GM12878 (cell line): ENCODE data around the gene NDUFV1. TPM values are rescaled to one million over a fixed set of nuclear protein-coding genes. Genes with fewer than 3 reads are reported as not detected.

Experiments
- ATF7 ChIP-seq: fragments of 450-650 bp; IDR thresholded peaks from 2 replicates; pipeline ENCODE4 v1.6.1; 2016; ENCODE audit warnings: low read depth, mild to moderate bottlenecking
- E2F8 ChIP-seq: fragments of 450-650 bp; IDR thresholded peaks from 2 replicates; pipeline ENCODE4 v1.6.1; 2018; ENCODE audit warnings: mild to moderate bottlenecking, low read depth, moderate library complexity; ENCODE audit not compliant: partially characterized antibody
- EGR1 ChIP-seq, 2 experiments: IDR thresholded peaks; 1 replicate in 1 of 2; 2 replicates in 1 of 2; pipeline ENCODE4 v1.6.1; 2011 to 2012; ENCODE audit warnings: low read depth in 2 of 2, low read length in 2 of 2, borderline replicate concordance in 1 of 2, mild to moderate bottlenecking in 1 of 2, moderate library complexity in 1 of 2
- FOS ChIP-seq: IDR thresholded peaks from 3 replicates; pipeline ENCODE4 v1.6.1; 2011; ENCODE audit warnings: borderline replicate concordance; ENCODE audit not compliant: insufficient read length; ENCODE audit errors: extremely low read depth
- HCFC1 ChIP-seq: fragments of 150-350 bp; IDR thresholded peaks from 2 replicates; pipeline ENCODE4 v1.6.1; 2014; ENCODE audit warnings: low read length
- IKZF2 ChIP-seq, 2 experiments: fragments of 450-650 bp; IDR thresholded peaks; 2 replicates each; pipeline ENCODE4 v1.6.1; 2017; ENCODE audit warnings: mild to moderate bottlenecking in 2 of 2, moderate library complexity in 2 of 2
- KAT2A ChIP-seq: conservative IDR thresholded peaks from 2 replicates; pipeline ENCODE4 v1.6.1; 2011; ENCODE audit warnings: low read depth, low read length; ENCODE audit not compliant: control insufficient read depth
- KLF5 ChIP-seq: fragments of 450-650 bp; IDR thresholded peaks from 2 replicates; pipeline ENCODE4 v1.6.1; 2014; ENCODE audit warnings: mild to moderate bottlenecking; ENCODE audit not compliant: partially characterized antibody
- MEF2B ChIP-seq: fragments of 450-650 bp; IDR thresholded peaks from 2 replicates; pipeline ENCODE4 v1.6.1; 2018; ENCODE audit warnings: mild to moderate bottlenecking, moderate library complexity; ENCODE audit not compliant: partially characterized antibody, poor library complexity, severe bottlenecking
- MLLT1 ChIP-seq: fragments of 450-650 bp; IDR thresholded peaks from 2 replicates; pipeline ENCODE4 v1.6.1; 2016; ENCODE audit warnings: mild to moderate bottlenecking
- MTA3 ChIP-seq: IDR thresholded peaks from 2 replicates; pipeline ENCODE4 v1.6.1; 2012; ENCODE audit warnings: low read length, inconsistent platforms, borderline replicate concordance
- NBN ChIP-seq: fragments of 450-650 bp; IDR thresholded peaks from 2 replicates; pipeline ENCODE4 v1.6.1; 2016
- PML ChIP-seq: IDR thresholded peaks from 2 replicates; pipeline ENCODE4 v1.6.1; 2012; ENCODE audit warnings: low read length, inconsistent platforms
- POLR2A ChIP-seq: IDR thresholded peaks from 2 replicates; pipeline ENCODE4 v1.6.1; 2011; ENCODE audit warnings: low read depth, mild to moderate bottlenecking, low read length
- RAD51 ChIP-seq: fragments of 450-650 bp; IDR thresholded peaks from 2 replicates; pipeline ENCODE4 v1.6.1; 2016; ENCODE audit warnings: moderate library complexity, mild to moderate bottlenecking, inconsistent platforms
- SMARCA5 ChIP-seq: fragments of 450-650 bp; IDR thresholded peaks from 2 replicates; pipeline ENCODE4 v1.6.1; 2017; ENCODE audit warnings: mild to moderate bottlenecking
- TBL1XR1 ChIP-seq: IDR thresholded peaks from 2 replicates; pipeline ENCODE4 v1.6.1; 2012; ENCODE audit warnings: low read depth, low read length, improper control_type of control experiment
- TCF3 ChIP-seq: IDR thresholded peaks from 2 replicates; pipeline ENCODE4 v1.6.1; 2012; ENCODE audit warnings: low read depth, mild to moderate bottlenecking, low read length, borderline replicate concordance; ENCODE audit not compliant: insufficient read depth
- polyA plus RNA-seq, 11 experiments: library from polyadenylated mRNA; depleted of rRNA in 4 of 11; unstranded in 6 of 11; stranded (reverse) in 5 of 11; fragments of >200 nt; fragmentation: Nextera tagmentation in 4 of 11; fragmentation: Illumina TruSeq in 1 of 11; extraction: Ambion mirVana in 4 of 11; extraction: Trizol in 1 of 11; gene quantifications; 1 replicate in 1 of 11; 2 replicates in 10 of 11; pipeline versions ENCODE4 v1.2.1 to v1.2.3, GENCODE V29; 2011 to 2016; ENCODE audit warnings: inconsistent platforms in 2 of 11, missing spikeins in 2 of 11, low read depth in 1 of 11
- total RNA-seq, 4 experiments: library from RNA; depleted of rRNA in 3 of 4; stranded (reverse); fragments of >200 nt in 3 of 4; fragmentation: Illumina TruSeq in 1 of 4; extraction: Trizol in 1 of 4; gene quantifications; 2 replicates each; pipeline versions ENCODE4 v1.2.1 to v1.2.3, GENCODE V29; 2013 to 2021
- TF ChIP-seq, protein P1 (sequence below): fragments of 450-650 bp; IDR thresholded peaks from 2 replicates; pipeline ENCODE4 v1.6.1; 2018; ENCODE audit warnings: borderline replicate concordance, mild to moderate bottlenecking; ENCODE audit not compliant: partially characterized antibody
- TF ChIP-seq, protein P2 (sequence below): IDR thresholded peaks from 2 replicates; pipeline ENCODE4 v1.6.1; 2012; ENCODE audit warnings: mild to moderate bottlenecking, low read depth, low read length

The NDUFV1 gene
- total and polyA plus RNA-seq, 10 of the 15 experiments (the other 5 are each of a cell fraction or from before 2014, with no cell fraction given), result 8.2 to 380 (median 231) TPM

- TF ChIP-seq ATF7 (peak; percentile 73), MEF2B (peak; percentile 99), MLLT1 (peak; percentile 70; the same call in 1 of the 2 replicates), SMARCA5 (peak; percentile 90), MTA3 (peak; percentile 84; the same call in 1 of the 2 replicates), KLF5 (peak; percentile 54), IKZF2 (IDR thresholded peaks at IDR 0.05) (peak; percentile 90), HCFC1 (peak; percentile 48; the same call in 1 of the 2 replicates), KAT2A (no peak), POLR2A (peak; percentile 92), RAD51 (no peak), TBL1XR1 (no peak), FOS (no peak), E2F8 (peak; percentile 56), EGR1 (IDR thresholded peaks at IDR 0.05; ENCODE audit: borderline replicate concordance in 1 of 2, low read depth in 2 of 2, low read length in 2 of 2) (peak in 1 of 2 experiments; percentile 28; a peak in 1 of 3 replicates), NBN (peak; percentile 97), PML (peak; percentile 85; the same call in 1 of the 2 replicates), TCF3 (0 out of 2 replicates have a peak, but pooled peaks have one; percentile 23)
- TF ChIP-seq, protein P1, sequence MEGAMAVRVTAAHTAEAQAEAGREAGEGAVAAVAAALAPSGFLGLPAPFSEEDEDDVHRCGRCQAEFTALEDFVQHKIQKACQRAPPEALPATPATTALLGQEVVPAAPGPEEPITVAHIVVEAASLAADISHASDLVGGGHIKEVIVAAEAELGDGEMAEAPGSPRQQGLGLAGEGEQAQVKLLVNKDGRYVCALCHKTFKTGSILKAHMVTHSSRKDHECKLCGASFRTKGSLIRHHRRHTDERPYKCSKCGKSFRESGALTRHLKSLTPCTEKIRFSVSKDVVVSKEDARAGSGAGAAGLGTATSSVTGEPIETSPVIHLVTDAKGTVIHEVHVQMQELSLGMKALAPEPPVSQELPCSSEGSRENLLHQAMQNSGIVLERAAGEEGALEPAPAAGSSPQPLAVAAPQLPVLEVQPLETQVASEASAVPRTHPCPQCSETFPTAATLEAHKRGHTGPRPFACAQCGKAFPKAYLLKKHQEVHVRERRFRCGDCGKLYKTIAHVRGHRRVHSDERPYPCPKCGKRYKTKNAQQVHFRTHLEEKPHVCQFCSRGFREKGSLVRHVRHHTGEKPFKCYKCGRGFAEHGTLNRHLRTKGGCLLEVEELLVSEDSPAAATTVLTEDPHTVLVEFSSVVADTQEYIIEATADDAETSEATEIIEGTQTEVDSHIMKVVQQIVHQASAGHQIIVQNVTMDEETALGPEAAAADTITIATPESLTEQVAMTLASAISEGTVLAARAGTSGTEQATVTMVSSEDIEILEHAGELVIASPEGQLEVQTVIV, result peak; percentile 92
- TF ChIP-seq, protein P2, sequence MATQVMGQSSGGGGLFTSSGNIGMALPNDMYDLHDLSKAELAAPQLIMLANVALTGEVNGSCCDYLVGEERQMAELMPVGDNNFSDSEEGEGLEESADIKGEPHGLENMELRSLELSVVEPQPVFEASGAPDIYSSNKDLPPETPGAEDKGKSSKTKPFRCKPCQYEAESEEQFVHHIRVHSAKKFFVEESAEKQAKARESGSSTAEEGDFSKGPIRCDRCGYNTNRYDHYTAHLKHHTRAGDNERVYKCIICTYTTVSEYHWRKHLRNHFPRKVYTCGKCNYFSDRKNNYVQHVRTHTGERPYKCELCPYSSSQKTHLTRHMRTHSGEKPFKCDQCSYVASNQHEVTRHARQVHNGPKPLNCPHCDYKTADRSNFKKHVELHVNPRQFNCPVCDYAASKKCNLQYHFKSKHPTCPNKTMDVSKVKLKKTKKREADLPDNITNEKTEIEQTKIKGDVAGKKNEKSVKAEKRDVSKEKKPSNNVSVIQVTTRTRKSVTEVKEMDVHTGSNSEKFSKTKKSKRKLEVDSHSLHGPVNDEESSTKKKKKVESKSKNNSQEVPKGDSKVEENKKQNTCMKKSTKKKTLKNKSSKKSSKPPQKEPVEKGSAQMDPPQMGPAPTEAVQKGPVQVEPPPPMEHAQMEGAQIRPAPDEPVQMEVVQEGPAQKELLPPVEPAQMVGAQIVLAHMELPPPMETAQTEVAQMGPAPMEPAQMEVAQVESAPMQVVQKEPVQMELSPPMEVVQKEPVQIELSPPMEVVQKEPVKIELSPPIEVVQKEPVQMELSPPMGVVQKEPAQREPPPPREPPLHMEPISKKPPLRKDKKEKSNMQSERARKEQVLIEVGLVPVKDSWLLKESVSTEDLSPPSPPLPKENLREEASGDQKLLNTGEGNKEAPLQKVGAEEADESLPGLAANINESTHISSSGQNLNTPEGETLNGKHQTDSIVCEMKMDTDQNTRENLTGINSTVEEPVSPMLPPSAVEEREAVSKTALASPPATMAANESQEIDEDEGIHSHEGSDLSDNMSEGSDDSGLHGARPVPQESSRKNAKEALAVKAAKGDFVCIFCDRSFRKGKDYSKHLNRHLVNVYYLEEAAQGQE, result no peak
Measured at GRCh38 chr11:67613960-67614715, 7.4 kb downstream of the NDUFV1 start (continued).
